Measurements from ENCODE around the gene CHN1. TPM values are rescaled to one million over a fixed set of nuclear protein-coding genes. Genes with fewer than 3 reads are reported as not detected.

CHN1 gene
- total and polyA plus RNA-seq, 2 of the 8 experiments (the other 6 are each of a cell fraction or from before 2014, with no cell fraction given) = 54.0 to 65.7 TPM

GRCh38 chr2:174877751-174878150 is 127.4 kb downstream of the CHN1 start (continued):
- TF ChIP-seq, protein P1, sequence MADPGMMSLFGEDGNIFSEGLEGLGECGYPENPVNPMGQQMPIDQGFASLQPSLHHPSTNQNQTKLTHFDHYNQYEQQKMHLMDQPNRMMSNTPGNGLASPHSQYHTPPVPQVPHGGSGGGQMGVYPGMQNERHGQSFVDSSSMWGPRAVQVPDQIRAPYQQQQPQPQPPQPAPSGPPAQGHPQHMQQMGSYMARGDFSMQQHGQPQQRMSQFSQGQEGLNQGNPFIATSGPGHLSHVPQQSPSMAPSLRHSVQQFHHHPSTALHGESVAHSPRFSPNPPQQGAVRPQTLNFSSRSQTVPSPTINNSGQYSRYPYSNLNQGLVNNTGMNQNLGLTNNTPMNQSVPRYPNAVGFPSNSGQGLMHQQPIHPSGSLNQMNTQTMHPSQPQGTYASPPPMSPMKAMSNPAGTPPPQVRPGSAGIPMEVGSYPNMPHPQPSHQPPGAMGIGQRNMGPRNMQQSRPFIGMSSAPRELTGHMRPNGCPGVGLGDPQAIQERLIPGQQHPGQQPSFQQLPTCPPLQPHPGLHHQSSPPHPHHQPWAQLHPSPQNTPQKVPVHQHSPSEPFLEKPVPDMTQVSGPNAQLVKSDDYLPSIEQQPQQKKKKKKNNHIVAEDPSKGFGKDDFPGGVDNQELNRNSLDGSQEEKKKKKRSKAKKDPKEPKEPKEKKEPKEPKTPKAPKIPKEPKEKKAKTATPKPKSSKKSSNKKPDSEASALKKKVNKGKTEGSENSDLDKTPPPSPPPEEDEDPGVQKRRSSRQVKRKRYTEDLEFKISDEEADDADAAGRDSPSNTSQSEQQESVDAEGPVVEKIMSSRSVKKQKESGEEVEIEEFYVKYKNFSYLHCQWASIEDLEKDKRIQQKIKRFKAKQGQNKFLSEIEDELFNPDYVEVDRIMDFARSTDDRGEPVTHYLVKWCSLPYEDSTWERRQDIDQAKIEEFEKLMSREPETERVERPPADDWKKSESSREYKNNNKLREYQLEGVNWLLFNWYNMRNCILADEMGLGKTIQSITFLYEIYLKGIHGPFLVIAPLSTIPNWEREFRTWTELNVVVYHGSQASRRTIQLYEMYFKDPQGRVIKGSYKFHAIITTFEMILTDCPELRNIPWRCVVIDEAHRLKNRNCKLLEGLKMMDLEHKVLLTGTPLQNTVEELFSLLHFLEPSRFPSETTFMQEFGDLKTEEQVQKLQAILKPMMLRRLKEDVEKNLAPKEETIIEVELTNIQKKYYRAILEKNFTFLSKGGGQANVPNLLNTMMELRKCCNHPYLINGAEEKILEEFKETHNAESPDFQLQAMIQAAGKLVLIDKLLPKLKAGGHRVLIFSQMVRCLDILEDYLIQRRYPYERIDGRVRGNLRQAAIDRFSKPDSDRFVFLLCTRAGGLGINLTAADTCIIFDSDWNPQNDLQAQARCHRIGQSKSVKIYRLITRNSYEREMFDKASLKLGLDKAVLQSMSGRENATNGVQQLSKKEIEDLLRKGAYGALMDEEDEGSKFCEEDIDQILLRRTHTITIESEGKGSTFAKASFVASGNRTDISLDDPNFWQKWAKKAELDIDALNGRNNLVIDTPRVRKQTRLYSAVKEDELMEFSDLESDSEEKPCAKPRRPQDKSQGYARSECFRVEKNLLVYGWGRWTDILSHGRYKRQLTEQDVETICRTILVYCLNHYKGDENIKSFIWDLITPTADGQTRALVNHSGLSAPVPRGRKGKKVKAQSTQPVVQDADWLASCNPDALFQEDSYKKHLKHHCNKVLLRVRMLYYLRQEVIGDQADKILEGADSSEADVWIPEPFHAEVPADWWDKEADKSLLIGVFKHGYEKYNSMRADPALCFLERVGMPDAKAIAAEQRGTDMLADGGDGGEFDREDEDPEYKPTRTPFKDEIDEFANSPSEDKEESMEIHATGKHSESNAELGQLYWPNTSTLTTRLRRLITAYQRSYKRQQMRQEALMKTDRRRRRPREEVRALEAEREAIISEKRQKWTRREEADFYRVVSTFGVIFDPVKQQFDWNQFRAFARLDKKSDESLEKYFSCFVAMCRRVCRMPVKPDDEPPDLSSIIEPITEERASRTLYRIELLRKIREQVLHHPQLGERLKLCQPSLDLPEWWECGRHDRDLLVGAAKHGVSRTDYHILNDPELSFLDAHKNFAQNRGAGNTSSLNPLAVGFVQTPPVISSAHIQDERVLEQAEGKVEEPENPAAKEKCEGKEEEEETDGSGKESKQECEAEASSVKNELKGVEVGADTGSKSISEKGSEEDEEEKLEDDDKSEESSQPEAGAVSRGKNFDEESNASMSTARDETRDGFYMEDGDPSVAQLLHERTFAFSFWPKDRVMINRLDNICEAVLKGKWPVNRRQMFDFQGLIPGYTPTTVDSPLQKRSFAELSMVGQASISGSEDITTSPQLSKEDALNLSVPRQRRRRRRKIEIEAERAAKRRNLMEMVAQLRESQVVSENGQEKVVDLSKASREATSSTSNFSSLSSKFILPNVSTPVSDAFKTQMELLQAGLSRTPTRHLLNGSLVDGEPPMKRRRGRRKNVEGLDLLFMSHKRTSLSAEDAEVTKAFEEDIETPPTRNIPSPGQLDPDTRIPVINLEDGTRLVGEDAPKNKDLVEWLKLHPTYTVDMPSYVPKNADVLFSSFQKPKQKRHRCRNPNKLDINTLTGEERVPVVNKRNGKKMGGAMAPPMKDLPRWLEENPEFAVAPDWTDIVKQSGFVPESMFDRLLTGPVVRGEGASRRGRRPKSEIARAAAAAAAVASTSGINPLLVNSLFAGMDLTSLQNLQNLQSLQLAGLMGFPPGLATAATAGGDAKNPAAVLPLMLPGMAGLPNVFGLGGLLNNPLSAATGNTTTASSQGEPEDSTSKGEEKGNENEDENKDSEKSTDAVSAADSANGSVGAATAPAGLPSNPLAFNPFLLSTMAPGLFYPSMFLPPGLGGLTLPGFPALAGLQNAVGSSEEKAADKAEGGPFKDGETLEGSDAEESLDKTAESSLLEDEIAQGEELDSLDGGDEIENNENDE (IDR thresholded peaks at IDR 0.05; ENCODE audit: insufficient replicate concordance, low read length) = no peak
- TF ChIP-seq POU5F1 (IDR thresholded peaks at IDR 0.05; ENCODE audit: low read depth, low read length) (no peak), TEAD4 (IDR thresholded peaks at IDR 0.05; ENCODE audit: low read depth, low read length) (no peak), BCL11A (IDR thresholded peaks at IDR 0.05; ENCODE audit: low read depth in 2 of 2, low read length in 2 of 2) (no peak), PHF8 (conservative IDR thresholded peaks at IDR 0.05; ENCODE audit: low read depth, low read length) (no peak), EGR1 (IDR thresholded peaks at IDR 0.05; ENCODE audit: borderline replicate concordance, low read depth, low read length) (no peak), SAP30 (IDR thresholded peaks at IDR 0.05; ENCODE audit: insufficient read depth, insufficient replicate concordance, low read length) (no peak), E2F6 (IDR thresholded peaks at IDR 0.05) (no peak)
- TF ChIP-seq, protein P2, sequence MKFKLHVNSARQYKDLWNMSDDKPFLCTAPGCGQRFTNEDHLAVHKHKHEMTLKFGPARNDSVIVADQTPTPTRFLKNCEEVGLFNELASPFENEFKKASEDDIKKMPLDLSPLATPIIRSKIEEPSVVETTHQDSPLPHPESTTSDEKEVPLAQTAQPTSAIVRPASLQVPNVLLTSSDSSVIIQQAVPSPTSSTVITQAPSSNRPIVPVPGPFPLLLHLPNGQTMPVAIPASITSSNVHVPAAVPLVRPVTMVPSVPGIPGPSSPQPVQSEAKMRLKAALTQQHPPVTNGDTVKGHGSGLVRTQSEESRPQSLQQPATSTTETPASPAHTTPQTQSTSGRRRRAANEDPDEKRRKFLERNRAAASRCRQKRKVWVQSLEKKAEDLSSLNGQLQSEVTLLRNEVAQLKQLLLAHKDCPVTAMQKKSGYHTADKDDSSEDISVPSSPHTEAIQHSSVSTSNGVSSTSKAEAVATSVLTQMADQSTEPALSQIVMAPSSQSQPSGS (IDR thresholded peaks at IDR 0.05; ENCODE audit: low read length) = no peak

All from H1 (cell line).